Mesenchymal stem cell (in vitro differentiated cells and primary cell): ENCODE results near the gene OR10D3.

Experiments used
- DNase-seq: peaks from one replicate; pipeline ENCODE4 v3.0.0-alpha.2; 2013
- H2AFZ ChIP-seq: one replicate; pipeline ENCODE4 v1.6.1; 2013; ENCODE audit warnings: low read depth, mild to moderate bottlenecking, control low read depth, inconsistent platforms, low read length, moderate library complexity
- H2AK5ac ChIP-seq: 2 replicates; pipeline ENCODE4 v1.6.1; 2013; ENCODE audit warnings: low read length, moderate library complexity, mild to moderate bottlenecking, inconsistent platforms; ENCODE audit not compliant: severe bottlenecking
- H2BK120ac ChIP-seq: one replicate; pipeline ENCODE4 v1.6.1; 2013; ENCODE audit warnings: low read depth, mild to moderate bottlenecking, inconsistent platforms, low read length, moderate library complexity
- H2BK12ac ChIP-seq, 2 experiments: one replicate each; pipeline ENCODE4 v1.6.1; 2013; ENCODE audit warnings: inconsistent platforms in 2 of 2, low read length in 2 of 2, mild to moderate bottlenecking in 2 of 2, moderate library complexity in 2 of 2, control low read depth in 1 of 2
- H2BK15ac ChIP-seq: one replicate; pipeline ENCODE4 v1.6.1; 2013; ENCODE audit warnings: mild to moderate bottlenecking, low read depth, inconsistent platforms; ENCODE audit not compliant: poor library complexity, severe bottlenecking
- H2BK5ac ChIP-seq: 2 replicates; pipeline ENCODE4 v1.6.1; 2013; ENCODE audit warnings: low read depth, mild to moderate bottlenecking, low read length, control low read depth, inconsistent platforms; ENCODE audit not compliant: poor library complexity, severe bottlenecking
- H3K14ac ChIP-seq, 2 experiments: one replicate each; pipeline ENCODE4 v1.6.1; 2013; ENCODE audit warnings: inconsistent platforms in 2 of 2, low read length in 2 of 2, control low read depth in 1 of 2, mild to moderate bottlenecking in 1 of 2, moderate library complexity in 1 of 2
- H3K18ac ChIP-seq, 2 experiments: one replicate each; pipeline ENCODE4 v1.6.1; 2013; ENCODE audit warnings: inconsistent platforms in 2 of 2, low read length in 2 of 2, control low read depth in 1 of 2, low read depth in 1 of 2, mild to moderate bottlenecking in 1 of 2
- H3K23ac ChIP-seq, 2 experiments: one replicate each; pipeline ENCODE4 v1.6.1; 2013; ENCODE audit warnings: inconsistent platforms in 2 of 2, low read length in 2 of 2, mild to moderate bottlenecking in 2 of 2, moderate library complexity in 2 of 2, control low read depth in 1 of 2
- H3K27ac ChIP-seq: 2 replicates; pipeline ENCODE4 v1.5.1; 2013; ENCODE audit warnings: mild to moderate bottlenecking, moderate library complexity, low read length, control low read depth, inconsistent platforms; ENCODE audit not compliant: poor library complexity, severe bottlenecking
- H3K27me3 ChIP-seq, 2 experiments: 2 replicates each; pipeline versions ENCODE4 v1.6.1 to v1.7.0; 2013; ENCODE audit warnings: low read length in 2 of 2, mild to moderate bottlenecking in 2 of 2, moderate library complexity in 2 of 2, control low read depth in 1 of 2, inconsistent platforms in 1 of 2; ENCODE audit not compliant: control insufficient read depth in 1 of 2, insufficient read depth in 1 of 2
- H3K36me3 ChIP-seq, 2 experiments: 2 replicates each; pipeline versions ENCODE4 v1.6.1 to v1.7.0; 2013; ENCODE audit warnings: low read length in 2 of 2, control low read depth in 1 of 2, inconsistent platforms in 1 of 2, low read depth in 1 of 2, mild to moderate bottlenecking in 1 of 2; ENCODE audit not compliant: insufficient read depth in 2 of 2, control insufficient read depth in 1 of 2
- H3K4ac ChIP-seq, 2 experiments: one replicate each; pipeline ENCODE4 v1.6.1; 2013; ENCODE audit warnings: inconsistent platforms in 2 of 2, low read length in 2 of 2, mild to moderate bottlenecking in 2 of 2, moderate library complexity in 2 of 2, control low read depth in 1 of 2, low read depth in 1 of 2
- H3K4me1 ChIP-seq: 2 replicates; pipeline ENCODE4 v1.6.1; 2013; ENCODE audit warnings: low read depth, low read length, control low read depth; ENCODE audit not compliant: control insufficient read depth, insufficient read depth
- H3K4me2 ChIP-seq: 2 replicates; pipeline ENCODE4 v1.6.1; 2013; ENCODE audit warnings: low read length, mild to moderate bottlenecking, inconsistent platforms; ENCODE audit not compliant: poor library complexity, severe bottlenecking
- H3K4me3 ChIP-seq, 2 experiments: 2 replicates each; pipeline versions ENCODE4 v1.5.1 to v1.7.0; 2013; ENCODE audit warnings: low read length in 2 of 2, mild to moderate bottlenecking in 2 of 2, control low read depth in 1 of 2, low read depth in 1 of 2; ENCODE audit not compliant: insufficient read depth in 1 of 2
- H3K79me1 ChIP-seq: replicated peaks from 2 replicates; pipeline ENCODE4 v1.6.1; 2013; ENCODE audit warnings: mild to moderate bottlenecking, control low read depth, low read length, inconsistent platforms; ENCODE audit not compliant: poor library complexity, severe bottlenecking
- H3K9ac ChIP-seq: 2 replicates; pipeline ENCODE4 v1.7.0; 2013; ENCODE audit warnings: mild to moderate bottlenecking, low read length, moderate library complexity
- H3K9me3 ChIP-seq: 2 replicates; pipeline ENCODE4 v1.7.0; 2013; ENCODE audit warnings: mild to moderate bottlenecking, low read length; ENCODE audit not compliant: control insufficient read depth
- H4K8ac ChIP-seq: one replicate; pipeline ENCODE4 v1.6.1; 2013; ENCODE audit warnings: inconsistent platforms, mild to moderate bottlenecking, low read length, moderate library complexity
- H4K91ac ChIP-seq: one replicate; pipeline ENCODE4 v1.6.1; 2013; ENCODE audit warnings: mild to moderate bottlenecking, low read length, inconsistent platforms
- WGBS: methylation state at CpG from one replicate; pipeline ENCODE4 v1.1.7; 2013; ENCODE audit warnings: mixed read lengths; 5-methylcytosine and 5-hydroxymethylcytosine counted together

The OR10D3 gene

DNA sequence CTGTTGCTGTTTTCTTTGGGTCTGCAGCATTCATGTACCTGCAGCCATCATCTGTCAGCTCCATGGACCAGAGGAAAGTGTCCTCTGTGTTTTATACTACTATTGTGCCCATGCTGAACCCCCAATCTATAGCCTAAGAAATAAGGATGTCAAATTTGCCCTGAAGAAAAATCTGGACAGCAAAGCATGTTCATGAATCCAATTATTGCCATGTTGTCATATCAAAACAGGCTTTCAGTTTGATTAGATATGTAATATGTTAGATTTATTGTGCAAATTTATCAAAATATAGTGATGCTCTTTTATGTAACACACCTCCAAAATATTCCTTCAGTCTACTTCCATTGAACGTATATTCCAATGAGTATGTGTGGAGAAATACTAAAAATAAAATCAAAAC lies 42.3 kb downstream of the OR10D3 start:
- Histone ChIP-seq H4K8ac (no peak overlapping the region), H3K9me3 (no peaks in the 10 kb centered on the region), H4K91ac (no peak overlapping the region), H2BK15ac (no peak overlapping the region), H3K18ac (no peak overlapping the region), H3K9ac (no peak overlapping the region), H3K14ac (no peak overlapping the region), H3K27ac (no peak overlapping the region), H3K79me1 (no peaks in the 10 kb centered on the region), H3K4me3 (no peak overlapping the region), H3K36me3 (no peaks in the 10 kb centered on the region), H3K4me1 (no peaks in the 10 kb centered on the region), H2BK12ac (no peak overlapping the region), H2BK5ac (no peak overlapping the region), H3K23ac (no peak overlapping the region), H3K4ac (no peak overlapping the region), H3K27me3 (no peaks in the 10 kb centered on the region), H3K4me2 (no peak overlapping the region), H2AK5ac (no peak overlapping the region), H2AFZ (no peak overlapping the region), H2BK120ac (no peak overlapping the region)
- no peak for DNase-seq
- WGBS = no CpG with 5 or more reads among the region's 1 CpG

DNA sequence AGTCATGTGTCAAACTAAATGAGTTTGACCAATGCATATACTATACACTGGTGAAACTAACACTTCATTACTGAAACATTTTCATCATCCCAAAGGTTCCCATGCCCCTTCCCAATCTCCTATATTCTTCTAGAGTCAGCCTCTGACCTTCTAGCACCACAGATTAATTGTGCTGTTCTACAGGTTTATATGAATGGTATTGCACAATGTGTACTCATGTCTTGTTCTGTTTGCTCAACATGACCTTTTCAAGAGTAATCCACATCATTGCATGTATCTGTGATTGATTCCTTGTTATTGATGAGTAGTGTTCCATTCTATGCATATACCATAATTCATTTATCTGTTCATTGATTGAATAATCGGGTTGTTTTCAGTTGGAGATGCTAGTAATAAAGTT lies 50.2 kb downstream of the OR10D3 start:
- no peak overlapping the region for H2BK5ac ChIP-seq
- H3K9ac ChIP-seq = no peak overlapping the region
- no peak overlapping the region for H3K18ac ChIP-seq
- no peaks in the 10 kb centered on the region for H3K27me3 ChIP-seq
- no peaks in the 10 kb centered on the region for H3K4me1 ChIP-seq
- H2AK5ac ChIP-seq = no peak overlapping the region
- H3K4ac ChIP-seq = no peak overlapping the region
- H3K4me3 ChIP-seq = no peak overlapping the region
- no peak overlapping the region for H3K23ac ChIP-seq
- DNase-seq = no peak
- WGBS = no CpG with 5 or more reads among the region's 1 CpG
- no peaks in the 10 kb centered on the region for H3K36me3 ChIP-seq
- no peak overlapping the region for H2BK120ac ChIP-seq
- no peak overlapping the region for H4K8ac ChIP-seq
- H3K27ac ChIP-seq = no peak overlapping the region
- no peak overlapping the region for H2BK12ac ChIP-seq
- H3K9me3 ChIP-seq = no peaks in the 10 kb centered on the region
- H4K91ac ChIP-seq = no peak overlapping the region
- no peak overlapping the region for H3K4me2 ChIP-seq
- no peak overlapping the region for H3K14ac ChIP-seq
- no peaks in the 10 kb centered on the region for H3K79me1 ChIP-seq
- H2BK15ac ChIP-seq = no peak overlapping the region
- H2AFZ ChIP-seq = no peak overlapping the region
